Neural progenitor cell (in vitro differentiated cells): ENCODE data around the gene NDRG3.

ENCODE experiments used
- CTCF ChIP-seq: fragments of 200-600 bp; sonication (generic); IDR thresholded peaks from 2 replicates; pipeline ENCODE4 v1.5.1; 2017; ENCODE audit warnings: antibody characterized with exemption, mild to moderate bottlenecking
- EZH2 ChIP-seq: fragments of 200-600 bp; sonication (generic); IDR thresholded peaks from 2 replicates; pipeline ENCODE4 v1.6.1; 2017; ENCODE audit warnings: antibody characterized with exemption, mild to moderate bottlenecking, moderate library complexity
- EZH2phosphoT487 ChIP-seq: fragments of 200-600 bp; sonication (generic); IDR thresholded peaks from 2 replicates; pipeline ENCODE4 v1.6.1; 2017; ENCODE audit warnings: antibody characterized with exemption

GRCh38 chr20:36629719-36630681, 115.9 kb downstream of the NDRG3 start:
- TF ChIP-seq CTCF (no peak), EZH2phosphoT487 (no peak), EZH2 (no peak)
